ENCODE results near the gene WWTR1.

- TF ChIP-seq, protein P1, sequence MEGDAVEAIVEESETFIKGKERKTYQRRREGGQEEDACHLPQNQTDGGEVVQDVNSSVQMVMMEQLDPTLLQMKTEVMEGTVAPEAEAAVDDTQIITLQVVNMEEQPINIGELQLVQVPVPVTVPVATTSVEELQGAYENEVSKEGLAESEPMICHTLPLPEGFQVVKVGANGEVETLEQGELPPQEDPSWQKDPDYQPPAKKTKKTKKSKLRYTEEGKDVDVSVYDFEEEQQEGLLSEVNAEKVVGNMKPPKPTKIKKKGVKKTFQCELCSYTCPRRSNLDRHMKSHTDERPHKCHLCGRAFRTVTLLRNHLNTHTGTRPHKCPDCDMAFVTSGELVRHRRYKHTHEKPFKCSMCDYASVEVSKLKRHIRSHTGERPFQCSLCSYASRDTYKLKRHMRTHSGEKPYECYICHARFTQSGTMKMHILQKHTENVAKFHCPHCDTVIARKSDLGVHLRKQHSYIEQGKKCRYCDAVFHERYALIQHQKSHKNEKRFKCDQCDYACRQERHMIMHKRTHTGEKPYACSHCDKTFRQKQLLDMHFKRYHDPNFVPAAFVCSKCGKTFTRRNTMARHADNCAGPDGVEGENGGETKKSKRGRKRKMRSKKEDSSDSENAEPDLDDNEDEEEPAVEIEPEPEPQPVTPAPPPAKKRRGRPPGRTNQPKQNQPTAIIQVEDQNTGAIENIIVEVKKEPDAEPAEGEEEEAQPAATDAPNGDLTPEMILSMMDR (conservative IDR thresholded peaks at IDR 0.05; ENCODE audit: low read depth, low read length): no peak
- TF ChIP-seq EZH2 (IDR thresholded peaks at IDR 0.05; ENCODE audit: low read length, unreplicated experiment) (no peak), EZH2phosphoT487 (IDR thresholded peaks at IDR 0.05; ENCODE audit: borderline replicate concordance, low read length) (no peak)
Observed at GRCh38 chr3:149581681-149582370, 76.0 kb downstream of the WWTR1 start.

Data from PC-3 (cell line).